Gastroesophageal sphincter (tissue), 3 donors: ENCODE results near the gene PARD6A.

Experiments
- POLR2A ChIP-seq, 2 donors: fragments of 450-650 bp; IDR thresholded peaks; one replicate each; pipeline ENCODE4 v1.6.1; 2017; ENCODE audit warnings: antibody characterized with exemption in 2 of 2, mild to moderate bottlenecking in 2 of 2, moderate library complexity in 1 of 2
- POLR2AphosphoS5 ChIP-seq: sonication (generic); formaldehyde crosslinking; IDR thresholded peaks from one replicate; pipeline ENCODE4 v1.6.1; 2017; ENCODE audit warnings: antibody characterized with exemption
- TF ChIP-seq, protein P1 (sequence below), 4 experiments: fragments of 200-600 bp in 2 of 4; fragments of 450-650 bp in 2 of 4; sonication (generic) in 1 of 4; IDR thresholded peaks; one replicate each; pipeline ENCODE4 v1.5.1; 2017 to 2019; ENCODE audit warnings: antibody characterized with exemption in 4 of 4, mild to moderate bottlenecking in 2 of 4, moderate library complexity in 2 of 4

DNA sequence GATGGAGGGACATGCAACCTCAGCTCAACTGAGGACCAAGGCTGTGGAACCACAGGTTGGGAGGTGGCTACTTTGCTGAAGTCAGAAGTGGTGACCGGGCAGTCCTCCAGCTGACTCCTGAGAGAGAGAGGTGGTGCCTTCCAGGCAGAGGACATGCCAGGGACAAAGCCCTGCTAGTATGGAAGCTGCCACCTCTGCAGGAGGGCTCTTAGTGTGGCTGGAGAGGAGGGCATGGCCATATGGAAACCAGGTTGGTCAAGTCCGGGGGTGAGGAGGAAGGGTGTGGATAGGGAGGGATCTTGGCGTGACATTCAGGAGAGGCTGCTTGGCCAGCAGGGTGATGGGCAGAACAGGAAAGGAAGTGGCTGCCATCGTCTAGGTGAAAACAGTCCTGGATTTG lies 11.5 kb downstream of the PARD6A start:
- TF ChIP-seq POLR2A (IDR thresholded peaks at IDR 0.05) (no peak), POLR2AphosphoS5 (no peak)
- TF ChIP-seq, protein P1, sequence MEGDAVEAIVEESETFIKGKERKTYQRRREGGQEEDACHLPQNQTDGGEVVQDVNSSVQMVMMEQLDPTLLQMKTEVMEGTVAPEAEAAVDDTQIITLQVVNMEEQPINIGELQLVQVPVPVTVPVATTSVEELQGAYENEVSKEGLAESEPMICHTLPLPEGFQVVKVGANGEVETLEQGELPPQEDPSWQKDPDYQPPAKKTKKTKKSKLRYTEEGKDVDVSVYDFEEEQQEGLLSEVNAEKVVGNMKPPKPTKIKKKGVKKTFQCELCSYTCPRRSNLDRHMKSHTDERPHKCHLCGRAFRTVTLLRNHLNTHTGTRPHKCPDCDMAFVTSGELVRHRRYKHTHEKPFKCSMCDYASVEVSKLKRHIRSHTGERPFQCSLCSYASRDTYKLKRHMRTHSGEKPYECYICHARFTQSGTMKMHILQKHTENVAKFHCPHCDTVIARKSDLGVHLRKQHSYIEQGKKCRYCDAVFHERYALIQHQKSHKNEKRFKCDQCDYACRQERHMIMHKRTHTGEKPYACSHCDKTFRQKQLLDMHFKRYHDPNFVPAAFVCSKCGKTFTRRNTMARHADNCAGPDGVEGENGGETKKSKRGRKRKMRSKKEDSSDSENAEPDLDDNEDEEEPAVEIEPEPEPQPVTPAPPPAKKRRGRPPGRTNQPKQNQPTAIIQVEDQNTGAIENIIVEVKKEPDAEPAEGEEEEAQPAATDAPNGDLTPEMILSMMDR (IDR thresholded peaks at IDR 0.05) = no peak
